ENCODE results near the gene POLDIP2. TPM values are rescaled to one million over a fixed set of nuclear protein-coding genes. Genes with fewer than 3 reads are reported as not detected.

POLDIP2 gene
- polyA plus RNA-seq, 1 of the 3 experiments (the other 2 are of a cell fraction), result 98.1 TPM

DNA sequence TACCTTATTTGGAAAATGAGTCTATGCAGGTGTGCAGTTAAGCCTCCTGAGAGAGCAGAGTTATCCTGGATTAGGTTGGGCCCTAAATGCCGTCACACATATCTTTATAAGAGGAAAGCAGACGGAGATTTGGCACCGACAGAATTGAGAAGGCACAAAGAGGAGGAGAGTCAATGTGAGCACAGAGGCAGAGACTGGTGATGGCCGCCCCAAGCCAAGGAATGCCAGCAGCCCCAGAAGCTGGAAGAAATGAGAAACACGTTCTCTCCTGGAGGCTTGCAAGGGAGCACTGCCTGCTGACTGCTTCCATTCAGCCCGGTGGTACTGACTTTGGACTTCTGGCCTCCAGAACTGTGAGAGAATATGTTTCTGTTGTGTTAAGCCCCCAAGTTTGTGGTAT, 45.5 kb upstream of the POLDIP2 start:
- Histone ChIP-seq H3K4me3 (ENCODE audit: low read depth in 2 of 2, low read length in 1 of 2) (no peak overlapping the region), H3K4me1 (ENCODE audit: control insufficient read depth in 1 of 2, insufficient read depth in 2 of 2, low read depth in 1 of 2, low read length in 1 of 2) (peaks cover 9 to 16% of the 10 kb centered on the region in 2 experiments; a peak in 2 of 4 replicates), H3K4me2 (no peak overlapping the region), H3K36me3 (replicated peaks in 1 of 2; ENCODE audit: control insufficient read depth in 1 of 2, insufficient read depth in 2 of 2, low read length in 1 of 2) (peaks cover 0 to 40% of the 10 kb centered on the region in 2 experiments), H3K9me3 (no peaks in the 10 kb centered on the region), H3K27me3 (ENCODE audit: insufficient read depth) (no peaks in the 10 kb centered on the region), H3F3A (replicated peaks; ENCODE audit: insufficient read depth) (no peaks in the 10 kb centered on the region), H2AFZ (ENCODE audit: low read depth) (no peak overlapping the region), H3K9me2 (no peaks in the 10 kb centered on the region), H3K79me2 (ENCODE audit: insufficient read depth) (no peaks in the 10 kb centered on the region), H4K20me1 (ENCODE audit: insufficient read depth) (no peaks in the 10 kb centered on the region), H3K9ac (no peak overlapping the region), H3K27ac (ENCODE audit: low read depth in 2 of 2, low read length in 1 of 2) (no peak overlapping the region)
- CTCF ChIA-PET, result no interaction called here
- no peak for DNase-seq
- POLR2A ChIA-PET, result no interaction called here
- WGBS (ENCODE audit: low lambda C conversion rate), result 92% methylated on average over 6 of the region's 6 CpGs
- TF ChIP-seq FOSL2 (IDR thresholded peaks at IDR 0.05; ENCODE audit: borderline replicate concordance, low read depth) (no peak), YY1 (IDR thresholded peaks at IDR 0.05; ENCODE audit: low read depth) (no peak), TCF12 (IDR thresholded peaks at IDR 0.05) (no peak), USF2 (IDR thresholded peaks at IDR 0.05; ENCODE audit: borderline replicate concordance, low read depth, low read length) (no peak), FOXM1 (IDR thresholded peaks at IDR 0.05; ENCODE audit: low read depth) (no peak), POLR2AphosphoS5 (IDR thresholded peaks at IDR 0.05; ENCODE audit: low read depth, low read length) (no peak), RCOR1 (IDR thresholded peaks at IDR 0.05; ENCODE audit: low read length) (no peak), RAD21 (IDR thresholded peaks at IDR 0.05; ENCODE audit: low read length) (no peak)

GRCh38 chr17:28402224-28402630, 44.9 kb upstream of the POLDIP2 start:
- peaks cover 4 to 16% of the 10 kb centered on the region in 2 experiments; a peak in 2 of 4 replicates for H3K4me1 ChIP-seq (ENCODE audit: control insufficient read depth in 1 of 2, insufficient read depth in 2 of 2, low read depth in 1 of 2, low read length in 1 of 2)
- DNase-seq, result no peak
- no peaks in the 10 kb centered on the region for H3K9me3 ChIP-seq
- ChIA-PET POLR2A (no interaction called here), CTCF (interaction anchor here (0.7 kb wide), 1 partner anchor 22 kb away, joined by 3 read pairs; no protein-coding TSS in a partner anchor)
- H3K27me3 ChIP-seq (ENCODE audit: insufficient read depth), result no peaks in the 10 kb centered on the region
- peaks cover 0 to 45% of the 10 kb centered on the region in 2 experiments for H3K36me3 ChIP-seq (replicated peaks in 1 of 2; ENCODE audit: control insufficient read depth in 1 of 2, insufficient read depth in 2 of 2, low read length in 1 of 2)
- no peaks in the 10 kb centered on the region for H3K9me2 ChIP-seq
- no peak overlapping the region for H3K4me3 ChIP-seq (ENCODE audit: low read depth in 2 of 2, low read length in 1 of 2)
- H3K79me2 ChIP-seq (ENCODE audit: insufficient read depth), result no peaks in the 10 kb centered on the region
- no peak overlapping the region for H3K9ac ChIP-seq
- TF ChIP-seq SMC3 (IDR thresholded peaks at IDR 0.05; ENCODE audit: low read depth, low read length), result no peak
- TF ChIP-seq RCOR1 (IDR thresholded peaks at IDR 0.05; ENCODE audit: low read length), result no peak
- no peak for TF ChIP-seq GABPA (IDR thresholded peaks at IDR 0.05; ENCODE audit: low read depth)
- TF ChIP-seq NRF1 (IDR thresholded peaks at IDR 0.05; ENCODE audit: low read depth, low read length), result no peak
- no peak for TF ChIP-seq GATA2 (CRISPR knock-in tag; IDR thresholded peaks at IDR 0.05)
- no peak for TF ChIP-seq REST (IDR thresholded peaks at IDR 0.05; ENCODE audit: low read depth, low read length)
- TF ChIP-seq, protein P1, sequence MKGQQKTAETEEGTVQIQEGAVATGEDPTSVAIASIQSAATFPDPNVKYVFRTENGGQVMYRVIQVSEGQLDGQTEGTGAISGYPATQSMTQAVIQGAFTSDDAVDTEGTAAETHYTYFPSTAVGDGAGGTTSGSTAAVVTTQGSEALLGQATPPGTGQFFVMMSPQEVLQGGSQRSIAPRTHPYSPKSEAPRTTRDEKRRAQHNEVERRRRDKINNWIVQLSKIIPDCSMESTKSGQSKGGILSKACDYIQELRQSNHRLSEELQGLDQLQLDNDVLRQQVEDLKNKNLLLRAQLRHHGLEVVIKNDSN (IDR thresholded peaks at IDR 0.05; ENCODE audit: borderline replicate concordance, low read depth), result no peak
- TF ChIP-seq, protein P2, sequence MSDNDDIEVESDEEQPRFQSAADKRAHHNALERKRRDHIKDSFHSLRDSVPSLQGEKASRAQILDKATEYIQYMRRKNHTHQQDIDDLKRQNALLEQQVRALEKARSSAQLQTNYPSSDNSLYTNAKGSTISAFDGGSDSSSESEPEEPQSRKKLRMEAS (IDR thresholded peaks at IDR 0.05; ENCODE audit: low read depth), result no peak
- TF ChIP-seq ELF1 (IDR thresholded peaks at IDR 0.05), result no peak
- TF ChIP-seq, protein P3, sequence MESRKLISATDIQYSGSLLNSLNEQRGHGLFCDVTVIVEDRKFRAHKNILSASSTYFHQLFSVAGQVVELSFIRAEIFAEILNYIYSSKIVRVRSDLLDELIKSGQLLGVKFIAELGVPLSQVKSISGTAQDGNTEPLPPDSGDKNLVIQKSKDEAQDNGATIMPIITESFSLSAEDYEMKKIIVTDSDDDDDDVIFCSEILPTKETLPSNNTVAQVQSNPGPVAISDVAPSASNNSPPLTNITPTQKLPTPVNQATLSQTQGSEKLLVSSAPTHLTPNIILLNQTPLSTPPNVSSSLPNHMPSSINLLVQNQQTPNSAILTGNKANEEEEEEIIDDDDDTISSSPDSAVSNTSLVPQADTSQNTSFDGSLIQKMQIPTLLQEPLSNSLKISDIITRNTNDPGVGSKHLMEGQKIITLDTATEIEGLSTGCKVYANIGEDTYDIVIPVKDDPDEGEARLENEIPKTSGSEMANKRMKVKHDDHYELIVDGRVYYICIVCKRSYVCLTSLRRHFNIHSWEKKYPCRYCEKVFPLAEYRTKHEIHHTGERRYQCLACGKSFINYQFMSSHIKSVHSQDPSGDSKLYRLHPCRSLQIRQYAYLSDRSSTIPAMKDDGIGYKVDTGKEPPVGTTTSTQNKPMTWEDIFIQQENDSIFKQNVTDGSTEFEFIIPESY (IDR thresholded peaks at IDR 0.05; ENCODE audit: borderline replicate concordance, low read depth), result no peak
- no peak for TF ChIP-seq JUND (IDR thresholded peaks at IDR 0.05)
- TF ChIP-seq NFIC (IDR thresholded peaks at IDR 0.05; ENCODE audit: borderline replicate concordance), result no peak
- 44% methylated on average over 3 of the region's 3 CpGs for WGBS (ENCODE audit: low lambda C conversion rate)
- no peak overlapping the region for H3K27ac ChIP-seq (ENCODE audit: low read depth in 2 of 2, low read length in 1 of 2)
- H3F3A ChIP-seq (replicated peaks; ENCODE audit: insufficient read depth), result no peaks in the 10 kb centered on the region
- no peak overlapping the region for H3K4me2 ChIP-seq
- no peaks in the 10 kb centered on the region for H4K20me1 ChIP-seq (ENCODE audit: insufficient read depth)
- H2AFZ ChIP-seq (ENCODE audit: low read depth), result no peak overlapping the region

Measured in SK-N-SH (cell line).